ENCODE data around the gene FOXL3.

The FOXL3 gene

DNA sequence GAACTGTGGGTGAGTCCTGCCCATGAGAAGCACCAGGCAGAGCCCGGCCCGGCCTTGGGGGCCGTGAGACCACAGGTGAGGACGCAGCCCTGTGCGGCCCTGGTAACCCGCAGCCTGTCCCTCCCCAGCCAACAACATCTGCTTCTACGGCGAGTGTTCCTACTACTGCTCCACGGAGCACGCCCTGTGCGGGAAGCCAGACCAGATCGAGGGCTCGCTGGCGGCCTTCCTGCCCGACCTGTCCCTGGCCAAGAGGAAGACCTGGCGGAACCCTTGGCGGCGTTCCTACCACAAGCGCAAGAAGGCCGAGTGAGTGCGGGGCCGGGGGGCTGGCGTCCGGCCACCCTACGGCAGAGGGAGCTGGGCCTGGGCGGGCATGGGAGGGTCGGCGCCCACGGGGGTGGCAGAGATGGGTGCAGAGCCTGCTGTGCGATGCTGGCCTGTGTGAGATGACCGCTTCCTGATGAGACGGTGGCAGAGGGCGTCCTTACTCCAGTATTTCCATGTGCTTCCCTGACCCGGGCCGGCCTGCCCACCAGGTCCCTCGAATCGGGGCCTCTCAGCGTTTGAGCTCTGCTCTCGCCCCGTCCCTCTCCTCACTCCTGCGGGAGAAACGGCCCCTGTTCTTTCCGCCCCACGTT lies 34.1 kb upstream of the FOXL3 start:
- no peak for DNase-seq

DNA sequence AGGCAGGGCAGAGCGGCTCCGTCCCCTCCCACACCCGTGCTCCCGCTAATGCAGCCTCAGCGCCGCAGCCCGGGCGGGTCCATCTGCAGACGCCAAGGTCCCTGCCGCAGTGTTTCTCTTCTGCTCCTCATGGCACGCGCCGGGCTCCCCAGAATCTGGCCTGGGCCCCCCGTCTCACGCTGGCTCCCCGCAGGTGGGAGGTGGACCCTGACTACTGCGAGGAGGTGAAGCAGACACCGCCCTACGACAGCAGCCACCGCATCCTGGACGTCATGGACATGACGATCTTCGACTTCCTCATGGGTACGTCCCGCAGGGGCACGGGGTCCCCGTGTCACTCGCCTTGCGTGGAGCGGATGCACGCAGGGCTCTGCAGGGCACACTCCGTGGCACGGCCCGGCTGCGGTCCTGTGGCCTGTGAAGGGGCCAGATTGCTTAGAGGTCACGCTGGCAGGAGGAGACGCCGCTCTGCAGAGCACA lies 33.5 kb upstream of the FOXL3 start:
- DNase-seq: no peak

DNA sequence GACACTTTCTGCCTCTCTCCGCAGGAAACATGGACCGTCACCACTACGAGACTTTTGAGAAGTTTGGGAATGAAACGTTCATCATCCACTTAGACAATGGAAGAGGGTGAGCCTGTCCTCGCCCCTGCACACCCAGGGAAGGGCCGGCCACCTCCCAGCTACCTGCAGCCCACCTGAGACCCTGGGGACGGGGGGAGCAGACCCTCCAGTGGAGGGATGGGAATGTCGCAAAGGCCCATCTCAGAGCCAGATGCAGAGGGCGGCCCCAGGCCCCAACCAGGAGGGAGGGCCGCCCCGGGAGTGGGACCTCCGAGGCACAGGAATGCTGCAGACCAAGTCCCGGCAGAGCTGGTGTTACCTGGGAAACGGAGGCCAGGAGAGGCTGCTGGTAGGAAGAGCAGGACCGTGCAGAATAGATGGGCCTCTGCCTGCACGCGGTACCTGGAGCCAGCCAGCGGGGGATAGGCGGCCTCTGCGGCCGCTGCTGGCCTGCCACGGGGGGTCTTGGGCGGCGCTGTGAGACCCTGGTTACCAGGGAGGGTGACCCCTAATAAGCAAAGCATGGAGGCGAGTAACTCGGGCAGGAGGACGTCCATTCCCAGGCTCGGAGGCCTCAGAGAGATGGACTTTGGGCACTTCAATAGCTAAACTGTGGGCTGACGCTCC lies 32.9 kb upstream of the FOXL3 start:
- no peak for DNase-seq

DNA sequence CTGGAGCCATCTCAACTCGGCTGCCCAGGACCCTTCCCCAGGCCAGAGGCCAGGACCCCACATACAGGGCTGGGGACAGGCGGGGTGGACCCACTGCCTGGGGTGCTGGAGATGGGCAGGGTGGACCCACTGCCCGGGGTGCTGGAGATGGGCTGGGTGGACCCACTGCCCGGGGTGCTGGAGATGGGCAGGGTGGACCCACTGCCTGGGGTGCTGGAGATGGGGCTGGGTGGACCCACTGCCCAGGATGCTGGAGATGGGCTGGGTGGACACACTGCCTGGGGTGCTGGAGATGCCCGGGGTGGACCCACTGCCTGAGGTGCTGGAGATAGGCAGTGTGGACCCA lies 32.4 kb upstream of the FOXL3 start:
- DNase-seq: no peak

DNA sequence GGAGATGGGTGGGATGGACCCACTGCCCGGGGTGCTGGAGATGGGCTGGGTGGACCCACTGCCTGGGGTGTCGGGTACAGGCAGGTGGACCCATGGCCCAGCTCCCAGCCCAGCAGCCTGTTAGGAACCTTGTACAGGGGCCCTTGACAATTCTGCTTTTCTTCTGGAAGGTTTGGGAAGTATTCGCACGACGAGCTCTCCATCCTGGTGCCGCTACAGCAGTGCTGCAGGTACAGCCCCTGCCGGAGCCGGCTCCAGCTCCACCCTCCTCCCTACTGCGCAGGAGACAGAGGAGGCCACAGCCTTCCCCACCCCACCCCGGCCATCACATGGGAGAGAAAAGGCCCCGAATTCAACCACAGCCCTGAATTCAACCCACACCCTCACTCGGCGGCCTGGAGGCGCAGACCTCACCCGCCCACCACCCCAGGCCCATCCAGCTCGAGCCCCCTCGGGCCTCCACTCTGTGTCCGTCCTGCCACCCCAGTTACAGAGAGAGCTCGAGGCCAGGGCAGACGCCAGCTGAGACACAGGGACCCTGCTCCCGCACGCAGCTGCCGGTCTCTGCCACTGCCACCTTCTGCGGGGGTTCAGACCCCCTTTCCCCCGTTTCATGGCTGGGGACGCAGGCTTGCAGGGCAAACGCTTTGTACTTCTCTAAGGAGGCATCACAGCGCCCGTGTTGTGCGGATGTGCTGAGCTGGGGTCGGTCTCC lies 31.3 kb upstream of the FOXL3 start:
- DNase-seq: no peak

DNA sequence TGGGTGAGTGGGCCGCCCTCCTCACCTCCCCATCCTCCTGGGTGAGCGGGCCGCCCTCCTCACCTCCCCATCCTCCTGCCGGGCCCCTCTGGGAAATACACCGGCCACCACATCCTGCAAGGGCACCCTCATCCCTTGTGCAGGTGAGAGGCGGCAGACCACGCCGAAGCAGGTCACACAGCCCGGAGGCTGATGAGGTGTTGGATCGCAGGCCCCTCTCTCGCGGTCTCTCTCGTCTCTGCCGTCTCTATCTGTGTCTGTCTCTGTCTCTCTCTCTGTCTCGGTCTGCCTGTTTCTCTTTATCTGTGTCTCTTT lies 30.8 kb upstream of the FOXL3 start:
- DNase-seq: no peak

DNA sequence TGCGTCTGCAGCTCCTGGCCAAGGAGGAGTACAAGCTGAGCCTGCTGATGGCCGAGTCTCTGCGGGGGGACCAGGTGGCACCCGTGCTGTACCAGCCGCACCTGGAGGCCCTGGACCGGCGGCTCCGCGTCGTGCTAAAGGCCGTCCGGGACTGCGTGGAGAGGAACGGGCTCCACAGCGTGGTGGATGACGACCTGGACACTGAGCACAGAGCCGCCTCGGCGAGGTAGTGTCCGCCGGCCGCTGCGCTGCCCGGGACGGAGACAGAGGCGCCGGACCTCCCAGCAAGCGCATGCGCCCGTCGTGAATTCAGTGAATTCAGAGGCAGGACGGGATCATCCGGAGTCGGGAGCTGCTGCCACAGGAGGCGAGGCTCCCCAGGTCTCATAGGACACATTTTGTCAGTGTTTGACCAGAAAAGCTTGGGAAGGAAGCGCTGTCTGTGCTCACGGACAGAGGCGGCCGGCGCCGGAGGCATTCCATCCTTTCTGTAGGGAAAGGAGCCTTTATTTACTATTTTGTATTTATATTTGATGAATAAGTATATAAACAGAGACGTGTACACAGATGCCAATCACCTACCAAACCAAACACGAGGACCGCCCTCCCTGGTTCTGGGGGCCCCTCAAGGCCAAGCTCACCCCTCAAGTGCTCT lies 30.1 kb upstream of the FOXL3 start:
- no peak for DNase-seq

DNA sequence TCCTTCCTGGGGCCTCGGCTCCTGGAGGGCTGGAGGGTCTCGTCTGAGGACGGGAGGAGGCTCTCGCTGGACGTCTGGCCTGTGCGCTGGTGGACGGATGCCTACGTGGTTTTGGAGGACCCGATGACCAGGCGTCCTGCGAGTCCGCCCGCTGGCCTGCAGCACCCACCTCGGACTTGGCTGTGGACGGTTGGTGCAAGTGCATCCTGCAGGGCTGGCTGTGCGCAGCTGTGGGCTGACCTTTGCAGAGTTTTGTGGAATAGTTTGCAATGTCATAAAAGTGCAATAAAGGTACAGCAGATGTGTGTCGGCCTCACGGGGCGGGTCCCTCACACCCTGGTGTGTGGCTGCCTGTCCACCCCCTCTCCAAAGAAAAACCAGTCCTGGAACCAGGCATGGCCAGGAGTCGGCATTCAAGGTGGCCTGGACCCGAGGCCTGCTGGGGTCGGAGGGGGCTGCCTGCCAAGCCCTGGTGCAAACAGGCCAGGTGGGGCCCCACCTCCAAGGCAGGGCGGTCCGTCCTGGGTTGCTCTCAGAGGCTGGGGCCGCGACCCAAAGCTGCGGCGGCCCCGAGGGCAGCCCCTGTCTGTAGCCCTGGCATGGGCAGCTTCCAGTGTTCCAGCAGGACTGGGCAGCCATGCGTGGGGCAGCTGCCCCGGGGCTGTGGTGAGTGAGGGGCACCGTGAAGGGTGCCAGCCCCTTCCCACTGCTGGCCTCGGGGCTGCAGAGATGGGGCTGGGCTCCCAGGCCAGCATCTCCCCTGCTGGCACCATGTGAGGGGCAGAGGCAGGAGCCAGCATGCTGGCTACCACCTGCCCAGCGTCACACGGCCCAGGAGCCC lies 29.3 kb upstream of the FOXL3 start:
- DNase-seq: no peak

DNA sequence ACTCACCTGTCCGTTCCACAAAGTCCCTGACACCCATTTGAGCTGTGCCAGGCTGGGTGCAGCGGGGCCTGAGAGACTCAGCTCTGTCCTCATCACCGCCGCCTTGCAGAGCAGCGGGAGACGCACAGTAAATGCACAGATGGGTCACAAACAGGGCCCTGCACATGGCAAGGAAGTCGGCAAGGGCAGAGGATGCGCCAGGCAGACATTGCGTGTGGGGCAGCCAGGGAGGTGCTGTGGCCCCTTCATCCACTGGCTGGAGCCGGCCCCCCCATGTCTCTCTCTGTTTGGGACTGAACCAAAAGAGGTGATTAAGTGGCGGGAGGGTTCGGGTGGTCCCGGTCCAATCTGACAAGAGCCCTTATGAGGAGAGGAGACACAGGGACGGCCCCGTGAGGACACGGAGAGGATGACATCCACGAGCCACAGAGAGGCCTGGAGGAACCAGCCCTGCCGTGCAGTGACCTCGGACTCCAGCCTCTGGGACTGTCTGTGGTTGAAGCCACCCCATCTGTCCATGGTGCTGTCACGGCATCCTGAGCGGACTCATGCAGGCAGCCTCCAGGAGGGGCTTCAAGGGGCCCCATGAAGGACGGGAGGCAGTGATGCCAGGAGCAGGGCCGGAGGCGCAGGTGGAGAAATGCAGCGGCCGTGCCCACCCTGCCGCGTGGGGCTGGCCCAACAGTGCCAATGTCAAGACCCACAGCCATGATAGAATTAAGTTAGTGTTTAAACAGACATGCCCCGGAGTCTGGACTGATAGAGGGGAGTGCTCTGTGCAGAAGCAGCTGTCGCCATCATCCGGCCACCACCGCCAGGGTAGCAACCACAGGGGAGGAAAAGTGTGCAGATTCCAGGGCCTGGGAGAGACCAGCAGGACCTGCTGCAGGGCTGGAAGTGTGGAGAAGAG lies 28.4 kb upstream of the FOXL3 start:
- DNase-seq: no peak

DNA sequence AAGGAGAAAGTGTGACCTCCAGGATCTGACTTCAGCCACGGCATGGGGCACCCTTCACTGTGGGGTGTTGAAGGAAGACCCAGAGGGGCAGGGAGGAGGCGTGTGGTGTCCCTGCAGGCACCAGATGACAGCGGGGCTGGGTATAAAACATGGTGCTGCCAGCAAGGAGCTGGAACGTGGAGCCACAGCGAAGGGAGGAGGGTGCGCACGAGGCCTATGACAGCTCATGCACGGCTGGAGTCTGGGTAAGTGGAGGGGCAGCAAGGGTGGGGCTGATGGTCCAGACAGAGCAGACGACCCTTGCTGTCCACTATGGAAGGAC lies 27.8 kb upstream of the FOXL3 start:
- no peak for DNase-seq

DNA sequence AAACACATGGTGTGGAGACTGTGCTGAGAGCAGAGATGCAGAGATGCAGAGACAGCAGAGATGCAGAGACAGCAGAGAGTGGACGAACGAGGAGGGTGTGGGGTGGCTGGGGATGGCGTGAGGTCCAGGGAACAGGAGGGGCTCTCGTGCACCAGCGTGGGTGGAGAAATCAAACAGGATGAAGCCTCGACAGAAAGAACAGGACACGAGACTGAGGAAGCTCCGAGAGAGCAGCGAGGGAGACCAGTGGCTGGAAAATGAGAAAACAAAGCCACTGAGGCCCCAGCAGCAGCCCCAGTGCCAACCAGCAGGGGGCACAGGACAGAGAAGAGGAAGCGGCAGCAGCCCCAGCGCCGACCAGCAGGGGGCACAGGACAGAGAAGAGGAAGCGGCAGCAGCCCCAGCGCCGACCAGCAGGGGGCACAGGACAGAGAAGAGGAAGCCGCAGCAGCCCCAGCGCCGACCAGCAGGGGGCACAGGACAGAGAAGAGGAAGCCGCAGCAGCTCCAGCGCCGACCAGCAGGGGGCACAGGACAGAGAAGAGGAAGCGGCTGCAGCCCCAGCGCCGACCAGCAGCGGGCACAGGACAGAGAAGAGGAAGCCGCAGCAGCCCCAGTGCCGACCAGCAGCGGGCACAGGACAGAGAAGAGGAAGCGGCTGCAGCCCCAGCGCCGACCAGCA lies 27.2 kb upstream of the FOXL3 start:
- peak; percentile 61 for DNase-seq

DNA sequence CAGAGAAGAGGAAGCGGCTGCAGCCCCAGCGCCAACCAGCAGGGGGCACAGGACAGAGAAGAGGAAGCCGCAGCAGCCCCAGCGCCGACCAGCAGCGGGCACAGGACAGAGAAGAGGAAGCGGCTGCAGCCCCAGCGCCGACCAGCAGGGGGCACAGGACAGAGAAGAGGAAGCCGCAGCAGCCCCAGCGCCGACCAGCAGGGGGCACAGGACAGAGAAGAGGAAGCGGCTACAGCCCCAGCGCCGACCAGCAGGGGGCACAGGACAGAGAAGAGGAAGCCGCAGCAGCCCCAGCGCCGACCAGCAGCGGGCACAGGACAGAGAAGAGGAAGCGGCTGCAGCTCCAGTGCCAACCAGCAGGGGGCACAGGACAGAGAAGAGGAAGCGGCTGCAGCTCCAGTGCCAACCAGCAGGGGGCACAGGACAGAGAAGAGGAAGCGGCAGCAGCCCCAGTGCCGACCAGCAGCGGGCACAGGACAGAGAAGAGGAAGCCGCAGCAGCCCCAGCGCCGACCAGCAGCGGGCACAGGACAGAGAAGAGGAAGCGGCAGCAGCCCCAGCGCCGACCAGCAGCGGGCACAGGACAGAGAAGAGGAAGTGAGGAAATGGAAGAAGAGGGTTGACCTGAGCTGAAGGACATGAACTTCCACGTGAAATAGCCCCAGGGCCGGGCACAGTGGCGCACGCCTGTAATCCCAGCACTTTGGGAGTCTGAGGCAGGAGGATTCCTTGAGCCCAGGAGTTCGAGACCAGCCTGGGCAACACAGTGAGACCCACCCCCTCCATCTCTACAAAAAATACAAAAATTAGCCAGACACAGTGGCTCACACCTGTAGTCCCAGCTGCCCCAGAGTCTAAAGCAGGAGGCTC lies 26.3 kb upstream of the FOXL3 start:
- peak; percentile 72 for DNase-seq

DNA sequence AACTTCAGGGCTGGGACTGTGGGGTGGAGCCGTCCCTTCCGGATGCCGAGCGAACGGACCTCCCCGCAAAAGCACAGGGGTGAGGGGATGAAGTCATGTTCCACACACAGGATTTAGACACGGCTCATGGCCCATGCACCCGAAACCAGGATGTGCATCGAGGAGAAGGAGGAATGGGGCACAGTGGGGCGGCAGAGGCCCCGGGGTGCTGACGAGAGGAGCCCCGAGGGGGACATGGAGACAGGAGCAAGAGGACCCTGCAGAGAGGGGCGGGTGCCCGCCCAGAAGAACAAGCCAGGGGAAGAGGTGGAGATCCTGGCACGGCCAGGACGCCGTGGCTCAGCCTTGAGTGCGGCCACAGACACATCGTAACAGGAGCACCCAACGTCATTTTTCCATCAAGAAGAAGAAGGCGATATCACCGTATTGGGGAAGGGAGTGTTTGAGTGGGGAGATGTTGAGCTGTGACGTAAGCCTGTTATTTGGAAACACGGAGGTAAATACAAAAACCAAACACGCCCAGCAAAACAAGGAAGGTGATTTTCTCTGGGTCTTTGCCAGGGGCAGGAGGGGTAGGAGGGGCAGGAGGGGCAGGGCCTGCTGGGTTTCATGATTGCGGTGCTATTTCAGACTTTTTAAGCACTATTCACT lies 25.3 kb upstream of the FOXL3 start:
- DNase-seq: no peak

DNA sequence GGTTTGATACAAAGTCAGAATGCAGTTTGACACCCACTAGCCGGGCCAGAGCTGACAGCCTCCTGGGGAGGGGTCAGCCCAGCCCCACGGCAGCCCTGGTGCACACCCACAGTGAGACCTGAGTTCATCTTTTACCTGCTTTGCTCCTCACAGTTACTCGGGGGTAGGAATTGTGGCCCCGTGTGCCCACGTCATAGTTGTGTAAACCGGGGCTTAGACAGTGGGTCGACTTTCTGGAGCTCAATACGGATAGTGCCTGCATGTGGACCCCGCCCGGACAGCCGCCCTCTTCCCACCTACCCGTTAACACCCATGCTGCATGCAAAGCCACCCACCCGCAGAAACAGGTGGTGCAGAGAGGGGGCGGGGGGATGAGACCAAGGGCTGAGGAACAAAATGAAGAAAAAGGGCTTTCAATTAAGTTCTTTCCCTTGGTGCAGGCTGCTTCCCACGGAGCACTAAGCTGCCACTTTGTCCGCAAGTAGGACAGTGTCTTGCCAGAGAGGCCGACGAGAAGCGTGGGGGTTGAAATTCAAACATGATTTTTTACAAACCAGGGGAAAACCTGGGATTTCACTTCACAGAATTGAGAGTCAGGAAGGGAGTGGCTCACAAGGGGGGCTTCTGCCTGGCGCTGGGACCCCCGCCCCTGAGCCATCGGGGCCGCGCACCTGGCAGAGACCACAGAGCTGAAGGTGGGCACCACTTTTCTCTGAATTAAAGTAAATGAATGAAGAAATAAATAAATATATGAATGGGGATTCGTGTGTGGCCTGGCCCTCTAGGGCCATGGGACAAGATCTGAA lies 24.6 kb upstream of the FOXL3 start:
- DNase-seq: no peak

DNA sequence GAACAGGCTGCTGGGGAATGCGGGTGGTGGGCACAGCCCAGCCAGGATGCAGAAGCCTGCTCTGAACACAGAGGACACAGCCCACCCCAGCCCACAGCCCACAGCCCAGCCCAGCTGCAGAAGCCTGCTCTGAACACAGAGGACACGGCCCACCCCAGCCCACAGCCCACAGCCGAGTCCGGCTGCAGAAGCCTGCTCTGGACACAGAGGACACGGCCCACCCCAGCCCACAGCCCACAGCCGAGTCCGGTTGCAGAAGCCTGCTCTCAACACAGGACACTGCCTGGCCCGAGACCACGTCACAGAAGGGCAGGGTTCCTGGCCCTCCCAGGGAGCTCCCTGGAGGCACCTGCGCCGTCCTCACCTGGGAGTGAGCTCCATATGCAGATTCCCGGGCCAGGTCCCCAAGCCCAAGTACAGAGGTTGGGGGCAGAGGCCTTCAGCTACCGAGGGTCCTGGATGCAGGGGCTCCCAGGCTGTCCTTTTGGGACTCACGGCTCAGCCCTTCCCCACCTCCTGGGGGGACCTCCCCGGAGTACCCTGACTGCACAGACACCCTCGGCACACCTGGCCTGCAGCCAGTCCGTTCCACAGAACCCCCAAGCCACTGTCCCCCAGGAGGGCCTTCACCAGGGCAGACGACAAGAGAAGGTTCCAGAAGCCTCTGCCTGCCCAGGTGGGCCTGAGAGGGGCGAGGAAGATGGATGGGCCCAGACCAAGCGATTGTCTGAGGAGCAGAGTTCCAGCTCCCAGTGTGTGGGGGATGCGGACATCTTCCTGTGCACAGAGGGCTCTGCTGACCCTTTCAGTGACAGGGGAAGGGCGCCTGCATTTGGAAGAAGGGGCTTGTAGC lies 23.7 kb upstream of the FOXL3 start:
- no peak for DNase-seq

DNA sequence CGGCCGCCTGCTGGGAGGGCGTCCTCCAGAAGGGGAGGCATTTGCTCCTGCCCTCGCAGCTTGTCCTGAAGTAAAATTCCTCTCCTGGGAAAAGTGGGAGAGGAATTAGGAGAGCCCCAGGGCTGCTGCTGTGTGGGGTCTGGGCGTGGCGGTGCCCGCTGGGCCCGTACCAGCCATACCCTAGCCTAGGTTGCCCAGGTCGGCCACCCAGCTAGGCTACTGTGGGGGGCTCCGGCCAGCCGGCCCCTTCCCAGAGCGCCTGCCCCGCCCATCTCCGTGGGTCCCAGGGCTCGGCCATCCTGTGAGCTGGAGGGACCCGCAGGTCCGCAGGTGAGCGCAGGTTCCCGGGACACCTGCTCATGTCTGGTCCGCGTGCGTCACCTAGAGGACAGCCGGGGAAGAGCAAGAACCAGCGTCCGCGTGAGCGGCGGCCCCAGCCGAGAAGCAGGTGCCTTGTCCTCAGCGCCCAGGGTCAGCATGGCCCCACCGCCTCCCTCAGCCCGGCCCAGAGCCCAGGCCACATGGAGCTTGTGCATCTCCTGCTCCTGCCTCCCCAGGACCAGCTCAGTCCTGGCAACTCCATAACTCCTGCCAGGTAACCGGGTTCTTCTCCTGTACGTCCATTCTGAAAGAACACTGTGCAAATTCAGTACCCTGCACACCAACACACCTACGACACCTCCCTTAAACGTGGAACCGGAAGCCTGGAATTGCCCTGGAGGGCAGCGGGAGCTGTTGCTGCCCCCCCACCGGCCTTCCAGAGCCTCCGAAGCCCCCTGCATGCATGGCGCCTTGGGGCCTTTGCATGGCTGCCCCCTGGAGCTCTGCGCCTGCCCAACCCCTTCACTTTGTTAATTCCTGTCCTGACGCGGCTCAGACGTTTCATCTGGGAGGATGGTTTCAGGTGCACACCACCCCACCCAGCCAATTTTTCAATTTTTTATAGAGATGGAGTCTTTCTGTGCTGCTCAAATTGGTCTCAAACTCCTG lies 22.8 kb upstream of the FOXL3 start:
- DNase-seq: peak; percentile 1

DNA sequence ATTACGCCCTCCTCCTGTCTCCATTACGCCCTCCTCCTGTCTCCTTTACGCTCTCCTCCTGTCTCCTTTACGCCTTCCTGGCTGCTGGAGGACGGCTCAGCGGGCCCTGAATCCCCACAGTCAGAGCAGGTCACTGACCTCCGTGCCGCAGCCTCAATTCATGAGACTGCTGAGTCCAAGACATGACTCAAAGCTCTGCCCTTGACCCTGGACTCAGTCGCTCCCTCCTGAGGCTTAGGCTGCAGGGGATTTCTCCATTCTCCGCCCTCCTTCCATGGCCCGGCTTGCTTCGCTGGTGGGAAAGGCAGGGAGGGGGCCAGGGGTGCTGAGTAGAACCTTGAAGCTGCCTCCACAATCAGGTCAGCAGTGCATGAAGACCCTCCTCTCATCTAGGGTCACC lies 21.0 kb upstream of the FOXL3 start:
- no peak for DNase-seq
